ENCODE results near the gene PHF5A. TPM values are rescaled to one million over a fixed set of nuclear protein-coding genes. Genes with fewer than 3 reads are reported as not detected.

The PHF5A gene, protein sequence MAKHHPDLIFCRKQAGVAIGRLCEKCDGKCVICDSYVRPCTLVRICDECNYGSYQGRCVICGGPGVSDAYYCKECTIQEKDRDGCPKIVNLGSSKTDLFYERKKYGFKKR
- total RNA-seq: 10 to 100 TPM; 67.5 to 69.0 TPM

- Mint-ChIP-seq H3K4me3 (peak within 1 kb of the TSS; percentile 75), H3K36me3 (ENCODE audit: low read depth) (peaks cover 31% of the 10 kb centered on the region), H3K27me3 (ENCODE audit: low read depth) (no peaks in the 10 kb centered on the region), H3K27ac (peak within 1 kb of the TSS; percentile 96), H3K9me3 (no peaks in the 10 kb centered on the region), H3K4me1 (ENCODE audit: low read depth) (peaks cover 62% of the 10 kb centered on the region)
- intact Hi-C loops (cut with micrococcal nuclease): loop anchor here (1.0 to 2.0 kb wide), 8 partner anchors 20 to 518 kb away; partner anchors contain the start of genes DESI1, L3MBTL2, POLR3H and RANGAP1
- peak; percentile 99 for DNase-seq
- CTCF ChIA-PET: interaction anchor here (0.8 to 1.3 kb wide), 5 partner anchors 10 to 65 kb away, joined by 3 to 5 read pairs (median 4); no protein-coding TSS in a partner anchor
Observed at GRCh38 chr22:41468381-41469217, at the start of gene PHF5A, which contains the start of gene ACO2. Gene PHF5A (minus strand): TSS chr22:41468692. CDS start chr22:41468653, 39 bp downstream. Gene ACO2 (plus strand): TSS chr22:41469117. CDS start chr22:41469147, 30 bp downstream.

DNA sequence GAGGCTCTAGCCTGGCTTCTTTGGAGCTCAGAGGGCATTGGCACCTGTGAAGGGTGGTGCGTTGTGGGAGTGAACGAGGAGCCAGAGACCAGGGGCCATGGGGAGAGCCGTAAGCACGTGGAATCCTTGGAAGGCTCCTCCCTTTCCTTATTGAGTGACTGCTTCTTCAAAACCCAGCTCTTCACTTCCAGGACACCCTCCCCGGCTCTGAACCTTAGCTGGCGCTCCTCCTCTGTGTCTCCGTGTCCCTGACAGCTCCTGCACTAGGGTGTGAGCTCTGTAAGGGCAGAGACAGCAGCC lies 49.5 kb upstream of the PHF5A start:
- no peak for DNase-seq
- CTCF ChIA-PET: interaction anchor here (0.5 to 5.7 kb wide), 18 partner anchors 9 to 881 kb away, joined by 3 to 84 read pairs (median 4); no protein-coding TSS in a partner anchor
- intact Hi-C loops (cut with micrococcal nuclease): no loop called here
- Mint-ChIP-seq H3K4me1 (ENCODE audit: low read depth) (peaks cover 11% of the 10 kb centered on the region), H3K27me3 (ENCODE audit: low read depth) (no peaks in the 10 kb centered on the region), H3K4me3 (no peak overlapping the region), H3K9me3 (no peaks in the 10 kb centered on the region), H3K36me3 (ENCODE audit: low read depth) (peaks cover under 1% of the 10 kb centered on the region), H3K27ac (no peak overlapping the region)

- intact Hi-C loops (cut with micrococcal nuclease): loop anchor here (1.0 kb wide), 1 partner anchor 114 kb away; no protein-coding TSS in a partner anchor
- CTCF ChIA-PET: interaction anchor here (0.5 to 5.7 kb wide), 24 partner anchors 9 to 880 kb away, joined by 3 to 84 read pairs (median 4); no protein-coding TSS in a partner anchor
- Mint-ChIP-seq H3K36me3 (ENCODE audit: low read depth) (no peaks in the 10 kb centered on the region), H3K4me3 (no peak overlapping the region), H3K27me3 (ENCODE audit: low read depth) (no peaks in the 10 kb centered on the region), H3K9me3 (no peaks in the 10 kb centered on the region), H3K4me1 (ENCODE audit: low read depth) (peaks cover 11% of the 10 kb centered on the region), H3K27ac (no peak overlapping the region)
- DNase-seq: peak; percentile 56
Observed at GRCh38 chr22:41517172-41518047, 48.9 kb upstream of the PHF5A start.

GRCh38 chr22:41516462-41516861 lies 48.0 kb upstream of the PHF5A start:
- Mint-ChIP-seq H3K27ac (no peak overlapping the region), H3K9me3 (no peaks in the 10 kb centered on the region), H3K27me3 (ENCODE audit: low read depth) (no peaks in the 10 kb centered on the region), H3K36me3 (ENCODE audit: low read depth) (no peaks in the 10 kb centered on the region), H3K4me3 (no peak overlapping the region), H3K4me1 (ENCODE audit: low read depth) (peaks cover 11% of the 10 kb centered on the region)
- intact Hi-C loops (cut with micrococcal nuclease): no loop called here
- DNase-seq: no peak
- CTCF ChIA-PET: interaction anchor here (1.0 to 5.7 kb wide), 6 partner anchors 25 to 113 kb away, joined by 3 to 84 read pairs (median 5); no protein-coding TSS in a partner anchor

DNA sequence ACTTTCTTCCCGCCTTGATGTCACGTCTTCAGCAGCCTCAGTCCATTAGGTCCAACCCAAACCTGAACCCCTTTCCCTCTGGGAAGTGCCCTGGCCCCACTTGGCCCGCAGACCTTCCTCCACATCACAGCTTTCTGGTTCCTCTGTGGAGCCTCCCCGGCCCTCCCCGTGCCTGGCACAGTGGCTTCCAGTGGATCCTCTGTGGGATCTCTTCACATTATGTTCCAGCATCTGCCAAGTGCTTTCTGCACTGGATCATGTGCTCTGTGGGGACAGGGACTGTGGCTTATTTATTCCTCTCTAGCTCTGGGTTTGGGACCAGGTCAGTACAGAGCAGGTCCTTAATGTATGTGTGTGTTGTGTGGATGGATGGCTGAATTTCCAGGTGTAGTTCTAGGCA lies 44.9 kb upstream of the PHF5A start:
- CTCF ChIA-PET: interaction anchor here (2.0 kb wide), 1 partner anchor 110 kb away, joined by 7 read pairs; no protein-coding TSS in a partner anchor
- no peak overlapping the region for H3K27ac Mint-ChIP-seq
- intact Hi-C loops (cut with micrococcal nuclease): no loop called here
- no peak overlapping the region for H3K4me3 Mint-ChIP-seq
- no peaks in the 10 kb centered on the region for H3K9me3 Mint-ChIP-seq
- H3K4me1 Mint-ChIP-seq (ENCODE audit: low read depth): peaks cover 11% of the 10 kb centered on the region
- no peak for DNase-seq
- peaks cover 6% of the 10 kb centered on the region for H3K36me3 Mint-ChIP-seq (ENCODE audit: low read depth)
- H3K27me3 Mint-ChIP-seq (ENCODE audit: low read depth): no peaks in the 10 kb centered on the region

GRCh38 chr22:41512421-41513194 lies 44.1 kb upstream of the PHF5A start:
- no peak for DNase-seq
- Mint-ChIP-seq H3K36me3 (ENCODE audit: low read depth) (peaks cover 6% of the 10 kb centered on the region), H3K27ac (no peak overlapping the region), H3K27me3 (ENCODE audit: low read depth) (no peaks in the 10 kb centered on the region), H3K4me3 (no peak overlapping the region), H3K4me1 (ENCODE audit: low read depth) (peaks cover 11% of the 10 kb centered on the region), H3K9me3 (no peaks in the 10 kb centered on the region)
- CTCF ChIA-PET: interaction anchor here (2.0 kb wide), 1 partner anchor 109 kb away, joined by 7 read pairs; no protein-coding TSS in a partner anchor
- intact Hi-C loops (cut with micrococcal nuclease): no loop called here

- CTCF ChIA-PET: interaction anchor here (0.7 to 1.0 kb wide), 2 partner anchors 110 to 187 kb away, joined by 3 read pairs; no protein-coding TSS in a partner anchor
- no peak overlapping the region for H3K4me3 Mint-ChIP-seq
Observed at GRCh38 chr22:41511521-41511968, 43.1 kb upstream of the PHF5A start.

DNA sequence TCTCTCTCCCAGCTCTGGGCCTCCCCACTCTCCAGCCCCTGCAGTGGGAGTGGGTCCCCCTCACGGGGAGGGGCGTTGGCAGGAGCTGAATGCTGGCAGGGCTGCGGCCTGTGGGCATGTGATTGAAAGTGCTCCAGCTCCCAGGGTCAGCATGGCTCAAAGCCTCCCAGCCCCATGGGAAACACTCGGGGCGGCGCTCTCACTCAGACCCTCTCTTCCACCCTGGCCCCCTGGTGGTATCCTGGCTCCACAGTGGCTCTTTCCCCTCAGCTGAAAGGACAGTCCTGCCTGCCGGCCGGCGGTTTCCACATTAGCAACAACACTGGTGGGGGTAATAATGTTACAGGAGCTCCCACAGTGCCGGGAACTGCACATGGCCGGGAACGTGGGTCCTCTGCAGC lies 40.3 kb upstream of the PHF5A start:
- no peak overlapping the region for H3K4me3 Mint-ChIP-seq
- no peak overlapping the region for H3K27ac Mint-ChIP-seq
- intact Hi-C loops (cut with micrococcal nuclease): no loop called here
- H3K36me3 Mint-ChIP-seq (ENCODE audit: low read depth): peaks cover 6% of the 10 kb centered on the region
- H3K9me3 Mint-ChIP-seq: no peaks in the 10 kb centered on the region
- no peaks in the 10 kb centered on the region for H3K4me1 Mint-ChIP-seq (ENCODE audit: low read depth)
- no peaks in the 10 kb centered on the region for H3K27me3 Mint-ChIP-seq (ENCODE audit: low read depth)
- DNase-seq: no peak
- CTCF ChIA-PET: interaction anchor here (0.6 to 1.0 kb wide), 2 partner anchors 9 to 10 kb away, joined by 3 to 5 read pairs; no protein-coding TSS in a partner anchor

More at GRCh38 chr22:41511521-41511968, 43.1 kb upstream of the PHF5A start:
- no peaks in the 10 kb centered on the region for H3K9me3 Mint-ChIP-seq
- intact Hi-C loops (cut with micrococcal nuclease): no loop called here
- peaks cover 3% of the 10 kb centered on the region for H3K4me1 Mint-ChIP-seq (ENCODE audit: low read depth)
- no peak overlapping the region for H3K27ac Mint-ChIP-seq
- H3K27me3 Mint-ChIP-seq (ENCODE audit: low read depth): no peaks in the 10 kb centered on the region
- peaks cover 6% of the 10 kb centered on the region for H3K36me3 Mint-ChIP-seq (ENCODE audit: low read depth)
- DNase-seq: no peak

- Mint-ChIP-seq H3K36me3 (ENCODE audit: low read depth) (peaks cover 6% of the 10 kb centered on the region), H3K27ac (no peak overlapping the region), H3K4me3 (no peak overlapping the region), H3K4me1 (ENCODE audit: low read depth) (no peaks in the 10 kb centered on the region), H3K27me3 (ENCODE audit: low read depth) (no peaks in the 10 kb centered on the region), H3K9me3 (no peaks in the 10 kb centered on the region)
- no peak for DNase-seq
- CTCF ChIA-PET: interaction anchor here (0.6 to 3.5 kb wide), 2 partner anchors 10 to 104 kb away, joined by 3 to 15 read pairs; no protein-coding TSS in a partner anchor
- intact Hi-C loops (cut with micrococcal nuclease): no loop called here
Observed at GRCh38 chr22:41507330-41508063, 39.0 kb upstream of the PHF5A start.

DNA sequence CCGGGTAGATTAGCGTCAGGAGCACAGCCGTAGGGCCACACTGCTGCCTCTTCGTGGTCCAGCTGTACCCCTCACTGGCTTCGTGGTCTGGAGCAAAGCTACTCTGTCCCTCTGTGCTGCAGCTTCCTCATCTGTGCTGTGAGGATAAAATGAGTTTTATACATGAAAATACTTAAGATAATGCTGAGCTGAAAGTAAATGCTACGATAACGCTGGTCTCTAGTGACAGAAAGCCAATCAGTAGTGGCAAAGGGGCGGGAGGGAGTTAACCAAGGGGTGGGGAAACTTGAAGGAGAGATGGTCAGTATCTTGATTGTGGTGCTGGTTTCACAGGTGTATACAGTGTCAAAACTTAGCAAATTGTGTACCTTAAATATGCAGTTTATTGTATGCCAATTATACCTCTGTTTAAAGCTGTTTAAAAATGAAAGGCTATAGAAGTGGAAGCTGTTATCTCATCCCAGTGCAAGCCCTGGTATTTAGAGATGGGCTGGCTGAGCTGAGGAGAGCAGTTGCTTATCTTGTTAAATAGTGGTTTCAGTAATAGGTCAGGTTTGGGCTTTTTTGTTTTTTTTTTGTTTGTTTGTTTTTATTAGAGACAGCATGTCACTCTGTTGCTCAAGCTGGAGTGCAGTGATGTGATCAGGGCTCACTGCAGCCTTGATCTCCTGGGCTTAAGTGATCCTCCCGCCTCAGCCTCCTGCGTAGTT lies 37.2 kb upstream of the PHF5A start:
- Mint-ChIP-seq H3K27ac (no peak overlapping the region), H3K27me3 (ENCODE audit: low read depth) (no peaks in the 10 kb centered on the region), H3K4me1 (ENCODE audit: low read depth) (no peaks in the 10 kb centered on the region), H3K9me3 (no peaks in the 10 kb centered on the region), H3K36me3 (ENCODE audit: low read depth) (peaks cover 12% of the 10 kb centered on the region), H3K4me3 (no peak overlapping the region)
- intact Hi-C loops (cut with micrococcal nuclease): no loop called here
- CTCF ChIA-PET: interaction anchor here (1.0 to 3.5 kb wide), 4 partner anchors 12 to 102 kb away, joined by 3 to 15 read pairs (median 4); no protein-coding TSS in a partner anchor
- no peak for DNase-seq
